Suprapubic skin (tissue), 4 donors: ENCODE results near the gene WBP1L. TPM values are rescaled to one million over a fixed set of nuclear protein-coding genes. Genes with fewer than 3 reads are reported as not detected.

Experiments used
- DNase-seq, 2 donors: peaks; one replicate each; pipeline ENCODE4 v3.0.0-alpha.2; 2019; ENCODE audit warnings: low spot score in 2 of 2
- H3K27ac ChIP-seq: fragments of 200-600 bp; sonication (generic); one replicate; pipeline ENCODE4 v1.5.1; 2019
- H3K27me3 ChIP-seq: fragments of 200-600 bp; sonication (generic); one replicate; pipeline ENCODE4 v1.5.1; 2019
- H3K36me3 ChIP-seq: fragments of 200-600 bp; sonication (generic); one replicate; pipeline ENCODE4 v1.5.1; 2019
- H3K4me1 ChIP-seq: fragments of 200-600 bp; sonication (generic); one replicate; pipeline ENCODE4 v1.5.1; 2019
- H3K4me3 ChIP-seq: fragments of 200-600 bp; sonication (generic); one replicate; pipeline ENCODE4 v1.5.1; 2019; ENCODE audit warnings: mild to moderate bottlenecking
- H3K9me3 ChIP-seq: fragments of 200-600 bp; sonication (generic); one replicate; pipeline ENCODE4 v1.5.1; 2019
- EP300 ChIP-seq: sonication (generic); formaldehyde crosslinking; IDR thresholded peaks from one replicate; pipeline ENCODE4 v1.6.1; 2017; ENCODE audit warnings: antibody characterized with exemption
- POLR2A ChIP-seq, 2 donors: fragments of 450-650 bp; IDR thresholded peaks; one replicate each; pipeline ENCODE4 v1.6.1; 2017; ENCODE audit warnings: antibody characterized with exemption in 2 of 2, mild to moderate bottlenecking in 2 of 2, moderate library complexity in 2 of 2
- POLR2AphosphoS5 ChIP-seq, 3 donors: sonication (generic); formaldehyde crosslinking; IDR thresholded peaks; one replicate each; pipeline ENCODE4 v1.6.1; 2017; ENCODE audit warnings: antibody characterized with exemption in 3 of 3
- WGBS: methylation state at CpG from one replicate; pipeline ENCODE4 v1.1.5; 2018; 5-methylcytosine and 5-hydroxymethylcytosine counted together
- total RNA-seq, 4 donors: library from RNA; depleted of rRNA; stranded (reverse); fragments of >200 nt; gene quantifications; one replicate each; pipeline ENCODE4 v1.1.0, GENCODE V29; 2016
- TF ChIP-seq, protein P1 (sequence below), 2 donors: fragments of 200-600 bp in 1 of 2; fragments of 450-650 bp in 1 of 2; sonication (generic) in 1 of 2; IDR thresholded peaks; one replicate each; pipeline ENCODE4 v1.5.1; 2016 to 2019; ENCODE audit warnings: antibody characterized with exemption in 2 of 2, mild to moderate bottlenecking in 1 of 2, moderate library complexity in 1 of 2

The WBP1L gene
- total RNA-seq, 4 donors from 2014 or later = 103 to 166 (median 125) TPM

DNA sequence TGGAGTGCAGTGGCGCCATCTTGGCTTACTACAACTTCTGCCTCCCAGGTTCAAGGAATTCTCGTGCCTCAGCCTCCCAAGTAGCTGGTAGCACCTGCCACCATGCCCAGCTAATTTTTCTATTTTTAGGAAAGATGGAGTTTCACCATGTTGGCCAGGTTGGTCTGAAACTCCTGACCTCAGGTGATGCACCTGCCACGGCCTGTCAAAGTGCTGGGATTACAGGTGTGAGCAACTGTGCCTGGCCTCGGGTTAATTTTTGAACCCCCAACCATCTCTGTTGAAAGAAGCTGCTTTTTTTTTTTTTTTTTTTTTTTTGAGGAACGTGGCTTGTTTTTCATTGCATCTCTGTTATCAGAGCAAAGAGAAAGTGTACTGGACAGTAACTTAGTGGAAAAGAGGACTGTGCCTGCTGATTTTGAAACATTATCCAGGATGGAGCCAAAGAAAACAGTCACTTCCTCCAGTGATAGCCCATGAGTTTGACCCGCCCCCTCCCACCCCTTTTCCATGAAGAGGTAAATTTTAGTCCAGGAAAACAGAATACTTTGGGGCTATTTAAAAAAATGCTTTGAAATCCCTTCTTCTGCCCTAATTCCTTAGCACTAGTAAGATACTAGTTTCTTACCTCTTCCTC is 38.3 kb downstream of the WBP1L start:
- no peaks in the 10 kb centered on the region for H3K9me3 ChIP-seq
- H3K4me3 ChIP-seq = peak overlapping the region; percentile 21
- H3K27ac ChIP-seq = peak overlapping the region; percentile 93
- 69% methylated on average over 6 of the region's 6 CpGs for WGBS
- DNase-seq = no peak
- H3K4me1 ChIP-seq = peaks cover 92% of the 10 kb centered on the region
- no peaks in the 10 kb centered on the region for H3K27me3 ChIP-seq
- TF ChIP-seq, protein P1, sequence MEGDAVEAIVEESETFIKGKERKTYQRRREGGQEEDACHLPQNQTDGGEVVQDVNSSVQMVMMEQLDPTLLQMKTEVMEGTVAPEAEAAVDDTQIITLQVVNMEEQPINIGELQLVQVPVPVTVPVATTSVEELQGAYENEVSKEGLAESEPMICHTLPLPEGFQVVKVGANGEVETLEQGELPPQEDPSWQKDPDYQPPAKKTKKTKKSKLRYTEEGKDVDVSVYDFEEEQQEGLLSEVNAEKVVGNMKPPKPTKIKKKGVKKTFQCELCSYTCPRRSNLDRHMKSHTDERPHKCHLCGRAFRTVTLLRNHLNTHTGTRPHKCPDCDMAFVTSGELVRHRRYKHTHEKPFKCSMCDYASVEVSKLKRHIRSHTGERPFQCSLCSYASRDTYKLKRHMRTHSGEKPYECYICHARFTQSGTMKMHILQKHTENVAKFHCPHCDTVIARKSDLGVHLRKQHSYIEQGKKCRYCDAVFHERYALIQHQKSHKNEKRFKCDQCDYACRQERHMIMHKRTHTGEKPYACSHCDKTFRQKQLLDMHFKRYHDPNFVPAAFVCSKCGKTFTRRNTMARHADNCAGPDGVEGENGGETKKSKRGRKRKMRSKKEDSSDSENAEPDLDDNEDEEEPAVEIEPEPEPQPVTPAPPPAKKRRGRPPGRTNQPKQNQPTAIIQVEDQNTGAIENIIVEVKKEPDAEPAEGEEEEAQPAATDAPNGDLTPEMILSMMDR (IDR thresholded peaks at IDR 0.05) = no peak
- TF ChIP-seq POLR2A (IDR thresholded peaks at IDR 0.05) = no peak
- TF ChIP-seq EP300 = no peak
- TF ChIP-seq POLR2AphosphoS5 (IDR thresholded peaks at IDR 0.05) = no peak
- no peaks in the 10 kb centered on the region for H3K36me3 ChIP-seq

DNA sequence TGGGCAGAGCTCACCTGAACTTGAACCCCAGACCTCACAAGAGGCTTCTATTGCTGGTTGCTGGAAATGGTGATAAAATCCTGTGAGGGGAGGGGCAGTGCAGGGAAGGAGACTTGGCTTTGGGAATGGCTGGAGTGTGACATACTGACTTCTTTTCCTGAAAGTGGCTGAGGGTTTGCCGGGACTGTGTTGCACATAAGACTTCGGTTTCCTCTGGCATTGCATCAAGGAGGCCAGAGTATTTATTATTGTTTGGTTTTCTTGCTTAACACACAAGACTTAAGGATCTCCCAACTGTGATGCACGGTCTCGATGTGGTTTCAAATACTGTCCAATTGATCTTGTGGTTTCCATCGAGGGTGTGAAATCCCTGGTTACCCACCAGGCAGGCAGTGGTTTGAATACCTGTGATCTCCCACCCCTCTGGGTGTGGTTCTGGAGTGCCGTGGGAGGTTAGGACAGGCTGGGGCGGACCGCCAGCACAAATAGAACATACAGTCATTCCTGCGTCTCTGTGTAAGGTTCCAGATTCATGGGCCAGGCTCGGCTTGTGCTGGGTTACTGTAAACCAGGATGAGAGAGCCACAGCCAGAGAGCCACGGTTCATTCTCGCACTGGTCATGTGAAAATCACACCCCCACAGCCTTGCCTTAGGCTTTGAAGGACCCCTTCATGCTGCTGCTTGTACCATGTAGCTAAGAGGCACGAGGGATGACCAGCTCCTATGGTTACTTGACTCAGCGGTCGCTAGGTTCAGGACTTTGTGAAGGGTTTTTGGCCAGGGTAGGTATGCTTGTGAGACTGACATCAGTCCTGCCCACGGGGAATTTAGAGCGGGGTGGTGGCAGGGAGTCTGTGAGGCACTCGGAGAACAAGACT is 39.2 kb downstream of the WBP1L start:
- H3K4me3 ChIP-seq = peak overlapping the region; percentile 21
- no peaks in the 10 kb centered on the region for H3K9me3 ChIP-seq
- TF ChIP-seq POLR2AphosphoS5 (IDR thresholded peaks at IDR 0.05) (peak in 2 of 3 donors; percentile 7 to 70), EP300 (peak; percentile 61), POLR2A (IDR thresholded peaks at IDR 0.05) (no peak)
- TF ChIP-seq, protein P1 (IDR thresholded peaks at IDR 0.05) = no peak
- H3K27ac ChIP-seq = peak overlapping the region; percentile 93
- peaks cover 89% of the 10 kb centered on the region for H3K4me1 ChIP-seq
- peak; percentile 87 to 91 for DNase-seq
- no peaks in the 10 kb centered on the region for H3K36me3 ChIP-seq
- no peaks in the 10 kb centered on the region for H3K27me3 ChIP-seq
- WGBS = 7% methylated on average over 14 of the region's 18 CpGs

DNA sequence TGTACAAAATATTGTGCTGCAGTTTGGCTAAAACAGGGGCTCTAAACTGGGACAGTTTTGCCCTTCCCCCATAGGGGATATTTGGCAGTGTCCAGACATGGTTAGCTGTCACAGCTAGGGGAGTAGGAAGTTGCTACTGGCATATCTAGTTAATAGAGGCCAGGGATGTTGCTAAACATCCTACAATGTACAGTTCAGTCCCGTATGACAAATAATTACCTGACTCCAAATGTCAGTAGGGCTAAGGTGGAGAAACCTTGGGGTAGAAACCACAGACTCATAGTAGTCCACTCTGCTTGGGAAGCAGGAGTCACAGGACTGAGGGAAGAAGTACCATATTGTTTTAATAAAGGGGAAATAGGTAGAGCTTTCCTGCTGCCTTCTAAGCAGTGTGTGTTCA is 39.8 kb downstream of the WBP1L start:
- WGBS = 42% methylated on average over 1 of the region's 1 CpG
- TF ChIP-seq EP300 (no peak), POLR2A (IDR thresholded peaks at IDR 0.05) (no peak), POLR2AphosphoS5 (IDR thresholded peaks at IDR 0.05) (no peak)
- TF ChIP-seq, protein P1 (IDR thresholded peaks at IDR 0.05) = no peak
- no peaks in the 10 kb centered on the region for H3K9me3 ChIP-seq
- H3K27me3 ChIP-seq = no peaks in the 10 kb centered on the region
- peak overlapping the region; percentile 93 for H3K27ac ChIP-seq
- peak overlapping the region; percentile 21 for H3K4me3 ChIP-seq
- H3K4me1 ChIP-seq = peaks cover 88% of the 10 kb centered on the region
- no peaks in the 10 kb centered on the region for H3K36me3 ChIP-seq
- DNase-seq = no peak

DNA sequence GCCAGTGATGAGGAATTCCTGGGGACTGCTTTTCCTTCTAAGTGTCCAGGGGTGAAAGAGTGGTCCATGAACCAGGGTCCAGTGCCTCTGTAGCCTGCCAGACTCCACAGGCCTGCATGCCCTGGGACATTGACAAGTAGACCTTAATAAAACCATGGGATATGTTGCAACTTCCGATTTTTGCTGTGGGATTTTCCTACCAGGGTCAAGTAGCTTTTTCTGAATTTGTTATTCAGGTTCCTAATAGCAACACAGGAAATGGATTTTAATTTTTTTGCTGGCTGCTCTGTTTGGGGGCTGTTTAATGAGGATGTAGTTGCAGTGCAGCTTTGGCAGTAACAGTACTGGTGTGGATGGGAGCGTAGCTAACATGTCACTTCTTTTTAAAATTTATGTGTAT is 42.1 kb downstream of the WBP1L start:
- Histone ChIP-seq H3K4me3 (no peak overlapping the region), H3K27me3 (no peaks in the 10 kb centered on the region), H3K36me3 (no peaks in the 10 kb centered on the region), H3K4me1 (peaks cover 66% of the 10 kb centered on the region), H3K27ac (peak overlapping the region; percentile 36), H3K9me3 (no peaks in the 10 kb centered on the region)
- 33% methylated on average over 2 of the region's 2 CpGs for WGBS
- DNase-seq = no peak
- TF ChIP-seq, protein P1 (IDR thresholded peaks at IDR 0.05) = no peak
- TF ChIP-seq POLR2A (IDR thresholded peaks at IDR 0.05) (no peak), POLR2AphosphoS5 (IDR thresholded peaks at IDR 0.05) (peak in 1 of 3 donors; percentile 7)

DNA sequence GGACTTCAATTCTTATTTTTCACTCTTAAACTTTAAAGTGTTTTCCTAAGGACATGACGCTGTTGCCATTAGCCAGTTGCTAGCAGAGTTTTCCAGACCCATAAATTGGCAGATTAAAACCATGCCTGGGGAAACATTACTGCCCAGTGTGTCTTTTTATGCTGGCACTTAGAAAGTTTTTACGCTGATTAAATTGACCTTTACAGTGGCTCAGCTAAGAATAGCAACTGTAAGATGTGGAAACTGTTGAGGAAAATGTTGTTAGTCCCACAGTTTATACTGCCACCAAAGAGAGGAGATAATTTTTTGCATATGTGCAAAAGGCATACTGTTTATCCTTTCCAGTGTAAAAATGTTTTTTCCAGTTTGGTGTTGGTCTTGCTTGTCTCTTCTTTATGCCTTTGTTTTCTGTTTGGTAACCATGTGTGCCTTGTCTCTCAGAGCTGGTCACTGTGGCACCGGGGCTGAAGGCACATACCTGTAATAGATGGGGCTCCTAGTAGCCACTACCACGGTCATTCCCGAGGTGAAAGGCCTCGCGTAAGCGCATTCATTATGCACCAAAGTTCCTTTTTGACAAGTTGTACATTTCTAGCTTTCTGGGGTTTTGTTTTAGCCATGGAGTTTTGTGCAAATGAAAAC is 48.1 kb downstream of the WBP1L start:
- no peak for DNase-seq
- Histone ChIP-seq H3K4me1 (peaks cover 67% of the 10 kb centered on the region), H3K27ac (peak overlapping the region; percentile 57), H3K27me3 (no peaks in the 10 kb centered on the region), H3K9me3 (no peaks in the 10 kb centered on the region), H3K4me3 (no peak overlapping the region), H3K36me3 (no peaks in the 10 kb centered on the region)
- TF ChIP-seq, protein P1 (IDR thresholded peaks at IDR 0.05) = no peak
- TF ChIP-seq POLR2A (IDR thresholded peaks at IDR 0.05) = no peak
- no peak for TF ChIP-seq EP300
- no peak for TF ChIP-seq POLR2AphosphoS5 (IDR thresholded peaks at IDR 0.05)
- WGBS = 57% methylated on average over 8 of the region's 8 CpGs
